Coronary artery (tissue), 2 donors: ENCODE measurements around the gene SGSH.
"Not testable (repeated sequence)": the region's sequence is repeated elsewhere in the genome, so short reads cannot be mapped to it uniquely, and the experiment has no call there.

Experiments used
- DNase-seq: peaks from one replicate; pipeline ENCODE4 v3.0.0-alpha.2; 2017; ENCODE audit warnings: low spot score
- H3K27ac ChIP-seq, 2 donors: fragments of 200-600 bp; sonication (generic); one replicate each; pipeline ENCODE4 v1.5.1; 2016 to 2019
- H3K4me3 ChIP-seq: fragments of 200-600 bp; sonication (generic); 2 replicates; pipeline ENCODE4 v1.5.1; 2016; ENCODE audit warnings: mild to moderate bottlenecking, moderate library complexity
- TF ChIP-seq, protein P1 (sequence below): fragments of 200-600 bp; sonication (generic); IDR thresholded peaks from one replicate; pipeline ENCODE4 v1.5.1; 2019; ENCODE audit warnings: antibody characterized with exemption

Gene SGSH

DNA sequence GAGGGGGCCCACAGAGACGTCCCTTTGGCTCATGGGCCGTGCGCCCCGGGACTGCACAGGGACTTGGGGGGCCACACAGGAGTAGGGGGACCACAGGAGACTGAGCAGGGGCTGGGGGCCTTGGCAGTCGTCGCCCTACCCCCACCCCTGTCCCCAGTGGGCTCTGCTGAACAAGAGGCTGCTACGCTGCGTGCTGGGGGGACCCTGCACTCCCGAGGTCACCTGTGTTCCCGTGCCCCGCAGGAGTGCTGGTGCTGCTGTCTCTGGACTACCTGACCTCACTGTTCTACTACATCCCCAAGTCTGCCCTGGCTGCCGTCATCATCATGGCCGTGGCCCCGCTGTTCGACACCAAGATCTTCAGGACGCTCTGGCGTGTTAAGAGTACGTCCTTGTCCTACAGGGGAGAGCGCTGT, 26.1 kb upstream of the SGSH start:
- no peak for DNase-seq
- TF ChIP-seq, protein P1, sequence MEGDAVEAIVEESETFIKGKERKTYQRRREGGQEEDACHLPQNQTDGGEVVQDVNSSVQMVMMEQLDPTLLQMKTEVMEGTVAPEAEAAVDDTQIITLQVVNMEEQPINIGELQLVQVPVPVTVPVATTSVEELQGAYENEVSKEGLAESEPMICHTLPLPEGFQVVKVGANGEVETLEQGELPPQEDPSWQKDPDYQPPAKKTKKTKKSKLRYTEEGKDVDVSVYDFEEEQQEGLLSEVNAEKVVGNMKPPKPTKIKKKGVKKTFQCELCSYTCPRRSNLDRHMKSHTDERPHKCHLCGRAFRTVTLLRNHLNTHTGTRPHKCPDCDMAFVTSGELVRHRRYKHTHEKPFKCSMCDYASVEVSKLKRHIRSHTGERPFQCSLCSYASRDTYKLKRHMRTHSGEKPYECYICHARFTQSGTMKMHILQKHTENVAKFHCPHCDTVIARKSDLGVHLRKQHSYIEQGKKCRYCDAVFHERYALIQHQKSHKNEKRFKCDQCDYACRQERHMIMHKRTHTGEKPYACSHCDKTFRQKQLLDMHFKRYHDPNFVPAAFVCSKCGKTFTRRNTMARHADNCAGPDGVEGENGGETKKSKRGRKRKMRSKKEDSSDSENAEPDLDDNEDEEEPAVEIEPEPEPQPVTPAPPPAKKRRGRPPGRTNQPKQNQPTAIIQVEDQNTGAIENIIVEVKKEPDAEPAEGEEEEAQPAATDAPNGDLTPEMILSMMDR = no peak
- Histone ChIP-seq H3K27ac (no peak overlapping the region), H3K4me3 (no peak overlapping the region)

DNA sequence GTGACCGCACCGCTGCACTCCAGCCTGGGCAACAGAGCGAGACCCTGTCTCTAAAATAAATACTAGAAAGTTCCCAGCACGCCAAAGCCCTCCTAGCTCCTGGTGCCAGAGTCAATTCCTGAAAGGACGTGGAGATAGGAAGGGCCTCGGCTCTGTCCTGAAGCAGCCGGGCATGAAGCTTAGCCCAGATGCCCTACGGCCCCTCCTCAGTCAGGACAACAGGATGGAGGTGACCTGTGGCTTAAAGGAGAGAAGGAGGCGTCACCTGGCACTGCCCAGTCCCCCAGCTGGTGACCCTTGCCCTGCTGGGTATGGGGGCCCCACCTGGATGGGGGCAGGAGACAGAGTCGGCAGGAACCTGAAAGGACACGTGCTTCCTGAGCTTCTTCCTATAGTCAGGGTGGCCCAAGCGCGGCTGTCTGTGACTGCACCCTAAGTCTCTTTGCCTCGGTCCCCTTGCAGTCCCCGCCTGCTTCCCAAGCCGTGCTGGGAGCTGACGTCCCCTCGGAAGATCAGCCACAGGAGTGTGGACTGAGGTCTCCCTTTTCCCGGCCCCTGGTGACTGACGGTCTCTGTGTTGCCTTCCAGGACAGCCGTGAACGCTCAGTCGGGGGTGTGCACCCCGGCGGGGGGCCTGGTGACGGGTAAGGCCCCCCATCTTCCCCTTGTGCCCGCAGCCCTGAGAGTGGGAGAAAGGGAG, 25.6 kb upstream of the SGSH start:
- DNase-seq = no peak

DNA sequence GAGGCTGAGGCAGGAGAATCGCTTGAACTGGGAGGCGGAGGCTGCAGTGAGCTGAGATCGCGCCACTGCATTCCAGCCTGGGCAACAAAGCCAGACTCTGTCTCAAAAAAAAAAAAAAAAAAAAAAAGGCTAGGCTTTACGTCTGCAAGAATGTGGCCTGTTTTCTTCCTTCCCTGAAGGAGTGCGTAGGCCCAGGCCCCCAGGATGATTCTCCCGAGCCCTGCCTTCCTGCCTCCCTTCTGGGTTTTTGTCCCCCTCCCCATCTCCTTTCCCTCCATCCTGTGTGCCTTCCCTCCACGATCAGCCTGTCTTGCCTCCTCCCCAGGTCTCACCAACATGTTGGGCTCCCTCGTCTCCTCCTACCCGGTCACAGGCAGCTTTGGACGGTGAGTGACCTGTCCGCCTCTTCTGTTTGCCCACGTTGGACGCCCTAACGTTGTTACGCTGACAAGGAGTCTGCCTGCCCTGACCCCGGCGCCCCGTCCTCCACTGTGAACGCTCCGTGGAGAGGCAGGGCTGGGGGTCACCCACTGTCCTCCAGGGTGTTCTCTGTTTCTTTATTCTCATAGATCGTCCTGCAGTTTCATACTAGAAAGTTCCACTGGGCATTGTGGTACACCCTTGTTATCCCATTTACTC, 24.9 kb upstream of the SGSH start:
- DNase-seq = no peak

More for the DNA sequence above, 25.6 kb upstream of the SGSH start:
- Histone ChIP-seq H3K27ac (no peak overlapping the region), H3K4me3 (no peak overlapping the region)
- TF ChIP-seq, protein P1 = no peak

DNA sequence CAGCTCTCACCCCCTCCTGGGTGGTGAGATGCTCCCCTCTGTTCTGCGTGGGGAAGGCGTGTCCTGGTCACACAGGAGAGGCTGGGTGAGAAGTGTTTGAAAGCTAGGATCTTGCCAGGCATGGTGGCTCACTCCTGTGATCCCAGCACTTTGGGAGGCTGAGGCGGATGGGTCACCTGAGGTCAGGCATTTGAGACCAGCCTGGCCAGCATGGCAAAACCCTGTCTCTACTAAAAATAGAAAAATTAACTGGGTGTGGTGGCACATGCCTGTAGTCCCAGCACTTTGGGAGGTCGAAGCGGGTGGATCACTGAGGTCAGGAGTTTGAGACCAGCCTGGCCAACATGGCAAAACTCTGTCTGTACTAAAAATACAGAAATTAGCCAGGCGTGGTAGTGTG, 24.3 kb upstream of the SGSH start:
- H3K4me3 ChIP-seq, H3K27ac ChIP-seq, DNase-seq: not testable (repeated sequence)

More for the DNA sequence above, 24.9 kb upstream of the SGSH start:
- Histone ChIP-seq H3K27ac (no peak overlapping the region), H3K4me3 (no peak overlapping the region)
- TF ChIP-seq, protein P1 = no peak

DNA sequence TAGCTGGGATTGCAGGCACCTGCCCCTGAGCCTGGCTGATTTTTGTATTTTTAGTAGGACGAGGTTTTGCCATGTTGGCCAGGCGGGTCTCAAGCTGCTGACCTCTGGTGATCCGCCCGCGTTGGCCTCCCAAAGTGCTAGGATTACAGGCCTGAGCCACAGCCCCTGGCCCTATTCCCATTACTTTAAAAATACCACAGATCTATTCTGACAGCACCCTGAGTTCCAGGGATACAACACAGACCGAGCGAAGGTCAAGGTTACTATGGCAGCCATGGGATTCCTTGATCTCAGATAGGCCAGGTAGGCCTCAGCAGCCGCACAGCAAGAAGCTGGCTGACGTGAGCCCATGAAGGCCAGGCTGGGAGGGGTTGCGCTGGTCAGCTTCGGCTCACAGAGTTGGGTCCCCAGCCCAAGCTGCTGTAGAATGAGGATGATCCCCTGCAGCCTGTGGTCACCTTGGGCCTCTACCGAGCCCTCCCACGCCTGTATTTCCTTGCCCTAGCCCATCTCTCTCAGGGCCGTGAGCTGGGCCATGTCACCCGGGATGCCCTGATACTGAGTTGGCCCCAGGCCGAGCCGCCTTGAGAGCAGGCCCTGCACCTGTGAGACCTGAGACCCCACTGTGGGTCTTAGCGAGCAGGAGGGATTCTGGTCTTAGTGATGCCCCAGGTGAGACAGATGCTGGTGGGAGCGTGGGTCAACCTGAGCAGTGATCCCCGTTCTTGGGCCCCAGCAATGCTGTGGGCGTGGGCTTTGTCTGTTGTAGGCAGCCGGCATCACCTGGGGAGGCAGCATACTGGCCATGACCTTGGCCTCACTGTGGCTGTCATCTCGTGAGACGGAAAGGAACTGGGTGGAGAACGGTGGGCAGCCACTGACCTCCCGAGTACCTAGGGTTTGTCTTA, 23.6 kb upstream of the SGSH start:
- Histone ChIP-seq H3K27ac (no peak overlapping the region), H3K4me3 (no peak overlapping the region)
- no peak for DNase-seq
- TF ChIP-seq, protein P1 = no peak

DNA sequence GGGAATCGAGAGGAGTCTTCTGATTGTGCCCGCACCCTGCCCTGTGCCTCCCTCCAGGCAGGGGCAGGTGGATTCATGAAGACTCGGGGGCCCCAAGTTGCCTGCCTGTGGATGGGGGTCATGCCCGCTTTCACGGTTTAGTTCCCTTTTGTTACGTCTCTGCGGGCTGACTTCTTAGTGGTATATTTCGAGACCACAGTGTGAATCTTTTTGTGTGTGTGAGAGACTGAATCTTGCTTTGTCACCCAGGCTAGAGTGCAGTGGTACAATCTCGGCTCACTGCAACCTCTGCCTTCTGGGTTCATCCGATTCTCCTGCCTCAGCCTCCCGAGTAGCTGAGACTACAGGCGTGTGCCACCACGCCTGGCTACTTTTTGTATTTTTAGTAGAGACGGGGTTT, 22.4 kb upstream of the SGSH start:
- H3K27ac ChIP-seq = no peak overlapping the region
- TF ChIP-seq, protein P1 = no peak
- DNase-seq = no peak
- no peak overlapping the region for H3K4me3 ChIP-seq

DNA sequence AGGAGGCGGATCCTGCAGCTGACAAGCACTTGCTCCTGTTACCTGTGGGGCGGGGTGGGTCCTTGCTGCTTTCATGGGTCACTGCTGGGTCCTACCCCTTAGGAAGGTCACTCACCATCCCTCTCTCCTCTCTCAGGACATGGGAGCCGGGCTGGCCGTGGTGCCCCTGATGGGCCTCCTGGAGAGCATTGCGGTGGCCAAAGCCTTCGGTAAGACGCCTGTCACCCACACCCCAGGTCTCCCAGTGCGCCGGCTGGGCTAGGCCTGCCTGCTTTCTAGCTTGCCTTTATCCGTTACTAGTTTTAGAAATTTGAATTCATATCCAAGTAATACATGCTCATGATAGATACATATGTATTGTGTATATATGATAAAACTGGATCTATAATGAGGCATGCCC, 17.3 kb upstream of the SGSH start:
- no peak for DNase-seq
- no peak overlapping the region for H3K4me3 ChIP-seq
- no peak overlapping the region for H3K27ac ChIP-seq
- TF ChIP-seq, protein P1 = no peak
